ENCODE data around the gene CRTAP.
"Not testable (repeated sequence)": the region's sequence is repeated elsewhere in the genome, so short reads cannot be mapped to it uniquely, and the experiment has no call there.

CRTAP gene

GRCh38 chr3:33100229-33100628 lies 13.6 kb upstream of the CRTAP start:
- DNase-seq, result no peak

GRCh38 chr3:33103034-33103433 lies 10.8 kb upstream of the CRTAP start:
- no peak for DNase-seq

GRCh38 chr3:33103480-33103879 lies 10.3 kb upstream of the CRTAP start:
- no peak for DNase-seq

GRCh38 chr3:33104803-33105202 lies 9.0 kb upstream of the CRTAP start:
- DNase-seq, result no peak

- no peak for DNase-seq
Measured at GRCh38 chr3:33105341-33105948, 8.4 kb upstream of the CRTAP start.

GRCh38 chr3:33106854-33107253 lies 7.0 kb upstream of the CRTAP start:
- not testable (repeated sequence) for DNase-seq

GRCh38 chr3:33111581-33111980 lies 2.2 kb upstream of the CRTAP start:
- DNase-seq, result no peak

GRCh38 chr3:33114622-33115023 lies 809 bp downstream of the CRTAP start:
- no peak for DNase-seq

GRCh38 chr3:33115024-33115768 lies 1.4 kb downstream of the CRTAP start:
- no peak for DNase-seq

- no peak for DNase-seq
Measured at GRCh38 chr3:33117461-33117860, 3.6 kb downstream of the CRTAP start.

GRCh38 chr3:33119891-33120290 lies 6.1 kb downstream of the CRTAP start:
- no peak for DNase-seq

- no peak for DNase-seq
Measured at GRCh38 chr3:33122991-33123390, 9.2 kb downstream of the CRTAP start.

- DNase-seq, result no peak
Measured at GRCh38 chr3:33124638-33125037, 10.8 kb downstream of the CRTAP start.

- DNase-seq, result no peak
Measured at GRCh38 chr3:33125840-33126239, 12.0 kb downstream of the CRTAP start.

GRCh38 chr3:33128706-33129105 lies 14.9 kb downstream of the CRTAP start:
- no peak for DNase-seq

GRCh38 chr3:33130144-33130543 lies 16.3 kb downstream of the CRTAP start:
- DNase-seq, result no peak

GRCh38 chr3:33131331-33132018 lies 17.7 kb downstream of the CRTAP start:
- no peak for DNase-seq

- DNase-seq, result no peak
Measured at GRCh38 chr3:33132019-33132360, 18.2 kb downstream of the CRTAP start.

- no peak for DNase-seq
Measured at GRCh38 chr3:33134026-33134625, 20.3 kb downstream of the CRTAP start.

GRCh38 chr3:33137691-33138090 lies 23.9 kb downstream of the CRTAP start:
- DNase-seq, result no peak

GRCh38 chr3:33139006-33139623 lies 25.3 kb downstream of the CRTAP start:
- not testable (repeated sequence) for DNase-seq

- no peak for DNase-seq
Measured at GRCh38 chr3:33139996-33140395, 26.2 kb downstream of the CRTAP start.

- DNase-seq, result no peak
Measured at GRCh38 chr3:33141006-33141405, 27.2 kb downstream of the CRTAP start.
